Neuron (in vitro differentiated cells): ENCODE results near the gene FBXW11.

Source experiments
- H2AFZ ChIP-seq: one replicate; pipeline ENCODE4 v1.6.1; 2013; ENCODE audit warnings: low read depth, mild to moderate bottlenecking, inconsistent platforms, low read length, moderate library complexity
- H3K27me3 ChIP-seq: one replicate; pipeline ENCODE4 v1.6.1; 2013; ENCODE audit warnings: low read length; ENCODE audit not compliant: insufficient read depth
- H3K36me3 ChIP-seq: one replicate; pipeline ENCODE4 v1.6.1; 2013; ENCODE audit warnings: low read length; ENCODE audit not compliant: insufficient read depth
- H3K4me1 ChIP-seq: one replicate; pipeline ENCODE4 v1.6.1; 2013; ENCODE audit warnings: low read length; ENCODE audit not compliant: insufficient read depth
- H3K4me3 ChIP-seq: 2 replicates; pipeline ENCODE4 v1.5.1; 2013; ENCODE audit warnings: mild to moderate bottlenecking, low read length, moderate library complexity
- H3K9me3 ChIP-seq: one replicate; pipeline ENCODE4 v1.6.1; 2013; ENCODE audit warnings: low read length

Gene FBXW11

GRCh38 chr5:171855265-171855664, 151.2 kb downstream of the FBXW11 start:
- Histone ChIP-seq H3K36me3 (peaks cover 3% of the 10 kb centered on the region), H3K4me3 (no peak overlapping the region), H3K4me1 (peaks cover 3% of the 10 kb centered on the region), H3K27me3 (no peaks in the 10 kb centered on the region), H3K9me3 (peaks cover 2% of the 10 kb centered on the region), H2AFZ (no peak overlapping the region)

- Histone ChIP-seq H3K27me3 (no peaks in the 10 kb centered on the region), H3K4me3 (no peak overlapping the region), H3K36me3 (no peaks in the 10 kb centered on the region), H3K9me3 (no peaks in the 10 kb centered on the region), H2AFZ (no peak overlapping the region), H3K4me1 (no peaks in the 10 kb centered on the region)
Observed at GRCh38 chr5:171852255-171852681, 154.2 kb downstream of the FBXW11 start.

GRCh38 chr5:171851251-171851650, 155.2 kb downstream of the FBXW11 start:
- H3K36me3 ChIP-seq, result no peaks in the 10 kb centered on the region
- no peak overlapping the region for H3K4me3 ChIP-seq
- no peaks in the 10 kb centered on the region for H3K27me3 ChIP-seq
- H2AFZ ChIP-seq, result no peak overlapping the region
- no peaks in the 10 kb centered on the region for H3K9me3 ChIP-seq
- H3K4me1 ChIP-seq, result no peaks in the 10 kb centered on the region

- H3K4me3 ChIP-seq, result no peak overlapping the region
- no peaks in the 10 kb centered on the region for H3K36me3 ChIP-seq
- H3K9me3 ChIP-seq, result no peaks in the 10 kb centered on the region
- H3K4me1 ChIP-seq, result no peaks in the 10 kb centered on the region
- H2AFZ ChIP-seq, result no peak overlapping the region
- H3K27me3 ChIP-seq, result no peaks in the 10 kb centered on the region
Observed at GRCh38 chr5:171850324-171850947, 156.0 kb downstream of the FBXW11 start.

GRCh38 chr5:171849585-171850323, 156.7 kb downstream of the FBXW11 start:
- Histone ChIP-seq H3K9me3 (no peaks in the 10 kb centered on the region), H3K36me3 (no peaks in the 10 kb centered on the region), H3K4me1 (no peaks in the 10 kb centered on the region), H3K4me3 (no peak overlapping the region), H2AFZ (no peak overlapping the region), H3K27me3 (no peaks in the 10 kb centered on the region)

- no peaks in the 10 kb centered on the region for H3K4me1 ChIP-seq
- no peaks in the 10 kb centered on the region for H3K27me3 ChIP-seq
Observed at GRCh38 chr5:171848911-171849520, 157.4 kb downstream of the FBXW11 start.

GRCh38 chr5:171848486-171848885, 158.0 kb downstream of the FBXW11 start:
- Histone ChIP-seq H3K9me3 (no peaks in the 10 kb centered on the region), H3K4me3 (no peak overlapping the region), H3K4me1 (no peaks in the 10 kb centered on the region), H2AFZ (no peak overlapping the region), H3K27me3 (no peaks in the 10 kb centered on the region), H3K36me3 (no peaks in the 10 kb centered on the region)

More at GRCh38 chr5:171848911-171849520, 157.4 kb downstream of the FBXW11 start:
- no peak overlapping the region for H3K4me3 ChIP-seq
- no peak overlapping the region for H2AFZ ChIP-seq
- H3K36me3 ChIP-seq, result no peaks in the 10 kb centered on the region
- H3K9me3 ChIP-seq, result no peaks in the 10 kb centered on the region

GRCh38 chr5:171848006-171848405, 158.4 kb downstream of the FBXW11 start:
- no peaks in the 10 kb centered on the region for H3K4me1 ChIP-seq
- no peaks in the 10 kb centered on the region for H3K36me3 ChIP-seq
- no peak overlapping the region for H2AFZ ChIP-seq
- H3K27me3 ChIP-seq, result no peaks in the 10 kb centered on the region
- H3K9me3 ChIP-seq, result no peaks in the 10 kb centered on the region
- H3K4me3 ChIP-seq, result no peak overlapping the region

- no peak overlapping the region for H2AFZ ChIP-seq
- H3K9me3 ChIP-seq, result no peaks in the 10 kb centered on the region
Observed at GRCh38 chr5:171847026-171847425, 159.4 kb downstream of the FBXW11 start.

GRCh38 chr5:171846323-171846722, 160.1 kb downstream of the FBXW11 start:
- Histone ChIP-seq H3K27me3 (no peaks in the 10 kb centered on the region), H2AFZ (no peak overlapping the region), H3K36me3 (no peaks in the 10 kb centered on the region), H3K4me1 (no peaks in the 10 kb centered on the region), H3K9me3 (no peaks in the 10 kb centered on the region), H3K4me3 (no peak overlapping the region)

More at GRCh38 chr5:171847026-171847425, 159.4 kb downstream of the FBXW11 start:
- H3K27me3 ChIP-seq, result no peaks in the 10 kb centered on the region
- H3K4me3 ChIP-seq, result no peak overlapping the region
- no peaks in the 10 kb centered on the region for H3K36me3 ChIP-seq
- H3K4me1 ChIP-seq, result no peaks in the 10 kb centered on the region

GRCh38 chr5:171845857-171846256, 160.6 kb downstream of the FBXW11 start:
- Histone ChIP-seq H3K27me3 (no peaks in the 10 kb centered on the region), H3K4me3 (no peak overlapping the region), H3K9me3 (no peaks in the 10 kb centered on the region), H3K4me1 (no peaks in the 10 kb centered on the region), H2AFZ (no peak overlapping the region), H3K36me3 (no peaks in the 10 kb centered on the region)

GRCh38 chr5:171845040-171845630, 161.3 kb downstream of the FBXW11 start:
- no peaks in the 10 kb centered on the region for H3K4me1 ChIP-seq
- H3K4me3 ChIP-seq, result no peak overlapping the region

GRCh38 chr5:171842777-171843328, 163.6 kb downstream of the FBXW11 start:
- no peaks in the 10 kb centered on the region for H3K27me3 ChIP-seq
- H3K36me3 ChIP-seq, result no peaks in the 10 kb centered on the region
- no peak overlapping the region for H2AFZ ChIP-seq
- no peak overlapping the region for H3K4me3 ChIP-seq
- H3K9me3 ChIP-seq, result no peaks in the 10 kb centered on the region
- H3K4me1 ChIP-seq, result no peaks in the 10 kb centered on the region

More at GRCh38 chr5:171845040-171845630, 161.3 kb downstream of the FBXW11 start:
- H2AFZ ChIP-seq, result no peak overlapping the region
- no peaks in the 10 kb centered on the region for H3K9me3 ChIP-seq
- no peaks in the 10 kb centered on the region for H3K27me3 ChIP-seq
- no peaks in the 10 kb centered on the region for H3K36me3 ChIP-seq
